ENCODE data around the gene HHLA2.
A peak's percentile ranks its signal among the peaks of the same experiment; 100 is the strongest.
"Not testable (repeated sequence)": the region's sequence is repeated elsewhere in the genome, so short reads cannot be mapped to it uniquely, and the experiment has no call there.

The HHLA2 gene

GRCh38 chr3:108296239-108296638, at the start of gene HHLA2:
TSS of gene HHLA2 (plus strand) at chr3:108296548. CDS start at chr3:108351814, 55,266 bp downstream.
- DNase-seq (ENCODE audit: low spot score), result peak; percentile 64

- no peak for DNase-seq (ENCODE audit: low spot score)
Observed at GRCh38 chr3:108250626-108251025, 45.7 kb upstream of the HHLA2 start.

- DNase-seq (ENCODE audit: low spot score), result no peak
Observed at GRCh38 chr3:108251265-108251664, 45.1 kb upstream of the HHLA2 start.

GRCh38 chr3:108251844-108252243, 44.5 kb upstream of the HHLA2 start:
- DNase-seq (ENCODE audit: low spot score), result no peak

GRCh38 chr3:108255131-108255530, 41.2 kb upstream of the HHLA2 start:
- no peak for DNase-seq (ENCODE audit: low spot score)

GRCh38 chr3:108264534-108265298, 31.6 kb upstream of the HHLA2 start:
- not testable (repeated sequence) for DNase-seq (ENCODE audit: low spot score)

- DNase-seq (ENCODE audit: low spot score), result not testable (repeated sequence)
Observed at GRCh38 chr3:108268235-108268634, 28.1 kb upstream of the HHLA2 start.

- DNase-seq (ENCODE audit: low spot score), result no peak
Observed at GRCh38 chr3:108271626-108272025, 24.7 kb upstream of the HHLA2 start.

GRCh38 chr3:108279066-108279465, 17.3 kb upstream of the HHLA2 start:
- DNase-seq (ENCODE audit: low spot score), result not testable (repeated sequence)

GRCh38 chr3:108280476-108280875, 15.9 kb upstream of the HHLA2 start:
- DNase-seq (ENCODE audit: low spot score), result no peak

GRCh38 chr3:108281670-108282069, 14.7 kb upstream of the HHLA2 start:
- DNase-seq (ENCODE audit: low spot score), result no peak

- DNase-seq (ENCODE audit: low spot score), result no peak
Observed at GRCh38 chr3:108283006-108283405, 13.3 kb upstream of the HHLA2 start.

- no peak for DNase-seq (ENCODE audit: low spot score)
Observed at GRCh38 chr3:108283989-108284388, 12.4 kb upstream of the HHLA2 start.

- no peak for DNase-seq (ENCODE audit: low spot score)
Observed at GRCh38 chr3:108285176-108285575, 11.2 kb upstream of the HHLA2 start.

GRCh38 chr3:108287146-108287545, 9.2 kb upstream of the HHLA2 start:
- no peak for DNase-seq (ENCODE audit: low spot score)

- not testable (repeated sequence) for DNase-seq (ENCODE audit: low spot score)
Observed at GRCh38 chr3:108288193-108288592, 8.2 kb upstream of the HHLA2 start.

- DNase-seq (ENCODE audit: low spot score), result no peak
Observed at GRCh38 chr3:108289159-108289558, 7.2 kb upstream of the HHLA2 start.

GRCh38 chr3:108292450-108292849, 3.9 kb upstream of the HHLA2 start:
- DNase-seq (ENCODE audit: low spot score), result no peak

- DNase-seq (ENCODE audit: low spot score), result no peak
Observed at GRCh38 chr3:108292905-108293328, 3.4 kb upstream of the HHLA2 start.

GRCh38 chr3:108293858-108294257, 2.5 kb upstream of the HHLA2 start:
- no peak for DNase-seq (ENCODE audit: low spot score)

GRCh38 chr3:108295421-108296175, 750 bp upstream of the HHLA2 start:
- no peak for DNase-seq (ENCODE audit: low spot score)

GRCh38 chr3:108297647-108298046, 1.3 kb downstream of the HHLA2 start:
- no peak for DNase-seq (ENCODE audit: low spot score)

- no peak for DNase-seq (ENCODE audit: low spot score)
Observed at GRCh38 chr3:108298056-108298455, 1.7 kb downstream of the HHLA2 start.
